ENCODE measurements around the gene CDH23.

Gene CDH23

GRCh38 chr10:71360735-71361134, 36.0 kb upstream of the CDH23 start:
- CTCF ChIA-PET, result interaction anchor here (0.7 kb wide), 1 partner anchor 19 kb away, joined by 4 read pairs; no protein-coding TSS in a partner anchor
- H3K27ac ChIP-seq, result no peak overlapping the region
- TF ChIP-seq CTCF (conservative IDR thresholded peaks at IDR 0.05; ENCODE audit: low read depth), result no peak
- POLR2A ChIA-PET (ENCODE audit: low non-redundant PET), result no interaction called here
- DNase-seq (ENCODE audit: low spot score), result no peak

- POLR2A ChIA-PET (ENCODE audit: low non-redundant PET), result no interaction called here
- CTCF ChIA-PET, result interaction anchor here (0.6 kb wide), 2 partner anchors 361 to 1220 kb away, joined by 3 read pairs; no protein-coding TSS in a partner anchor
- H3K27ac ChIP-seq, result no peak overlapping the region
- no peak for TF ChIP-seq CTCF (conservative IDR thresholded peaks at IDR 0.05; ENCODE audit: low read depth)
- DNase-seq (ENCODE audit: low spot score), result no peak
These were observed 35.1 kb upstream of the CDH23 start for GRCh38 chr10:71361581-71361980.

GRCh38 chr10:71362141-71362540, 34.6 kb upstream of the CDH23 start:
- POLR2A ChIA-PET (ENCODE audit: low non-redundant PET), result no interaction called here
- no peak for TF ChIP-seq CTCF (conservative IDR thresholded peaks at IDR 0.05; ENCODE audit: low read depth)
- CTCF ChIA-PET, result interaction anchor here (0.6 to 6.0 kb wide), 3 partner anchors 43 to 1220 kb away, joined by 3 to 23 read pairs (median 3); partner anchors contain the start of gene SLC29A3
- no peak for DNase-seq (ENCODE audit: low spot score)
- H3K27ac ChIP-seq, result no peak overlapping the region

- no peak for DNase-seq (ENCODE audit: low spot score)
- H3K27ac ChIP-seq, result no peak overlapping the region
- POLR2A ChIA-PET (ENCODE audit: low non-redundant PET), result no interaction called here
- TF ChIP-seq CTCF (conservative IDR thresholded peaks at IDR 0.05; ENCODE audit: low read depth), result no peak
- CTCF ChIA-PET, result interaction anchor here (0.6 to 6.0 kb wide), 5 partner anchors 12 to 50 kb away, joined by 3 to 23 read pairs (median 4); partner anchors contain the start of gene SLC29A3
These were observed 32.8 kb upstream of the CDH23 start for GRCh38 chr10:71363936-71364335.

- ChIA-PET POLR2A (ENCODE audit: low non-redundant PET) (no interaction called here), CTCF (interaction anchor here (0.6 to 6.0 kb wide), 5 partner anchors 15 to 431 kb away, joined by 3 to 23 read pairs (median 5); partner anchors contain the start of gene SLC29A3)
- no peak for DNase-seq (ENCODE audit: low spot score)
- no peak for TF ChIP-seq CTCF (conservative IDR thresholded peaks at IDR 0.05; ENCODE audit: low read depth)
- H3K27ac ChIP-seq, result no peak overlapping the region
These were observed 31.4 kb upstream of the CDH23 start for GRCh38 chr10:71365366-71365765.

- H3K27ac ChIP-seq, result no peak overlapping the region
- POLR2A ChIA-PET (ENCODE audit: low non-redundant PET), result interaction anchor here (1.2 kb wide), 1 partner anchor 47 kb away, joined by 3 read pairs; no protein-coding TSS in a partner anchor
- no peak for TF ChIP-seq CTCF (conservative IDR thresholded peaks at IDR 0.05; ENCODE audit: low read depth)
- DNase-seq (ENCODE audit: low spot score), result no peak
- CTCF ChIA-PET, result interaction anchor here (0.6 to 6.0 kb wide), 4 partner anchors 15 to 47 kb away, joined by 3 to 23 read pairs (median 6); partner anchors contain the start of gene SLC29A3
These were observed 30.0 kb upstream of the CDH23 start for GRCh38 chr10:71366690-71367089.

Measured in RWPE1 (cell line).